Right cardiac atrium (tissue), 5 donors: ENCODE results near the gene IL17D. TPM values are rescaled to one million over a fixed set of nuclear protein-coding genes. Genes with fewer than 3 reads are reported as not detected.

ENCODE experiments used
- ATAC-seq, 2 donors: fragments of 200-7000 bp; cut with Tn5 transposase; one replicate each; pipeline versions ENCODE4 v1.8.0 to v1.9.1; 2020; ENCODE audit warnings: moderate library complexity in 2 of 2, mild to moderate bottlenecking in 1 of 2
- DNase-seq, 3 donors: peaks; one replicate each; pipeline ENCODE4 v3.0.0-alpha.2; 2020
- H3K27ac ChIP-seq: one replicate; pipeline ENCODE4 v1.5.1; 2013; ENCODE audit warnings: mild to moderate bottlenecking, low read length, control low read depth, moderate library complexity
- H3K27me3 ChIP-seq: one replicate; pipeline ENCODE4 v1.6.1; 2013; ENCODE audit not compliant: control insufficient read depth, insufficient read depth
- H3K4me1 ChIP-seq: one replicate; pipeline ENCODE4 v1.6.1; 2013; ENCODE audit warnings: low read length; ENCODE audit not compliant: control insufficient read depth, insufficient read depth
- H3K4me3 ChIP-seq: one replicate; pipeline ENCODE4 v1.5.1; 2013; ENCODE audit warnings: low read length, control low read depth
- H3K9me3 ChIP-seq: one replicate; pipeline ENCODE4 v1.6.1; 2013; ENCODE audit warnings: low read length; ENCODE audit not compliant: control insufficient read depth
- WGBS: extraction: QIAGEN DNeasy Blood & Tissue Kit; methylation state at CpG from one replicate; pipeline ENCODE4 v1.1.7; 2013; 5-methylcytosine and 5-hydroxymethylcytosine counted together
- intact Hi-C, 4 donors: fragments of 100-400 bp; cut with DNase I; formaldehyde crosslinking; loops; one replicate each; pipeline versions ENCODE4 v1.11.0 to v1.14.0; 2022 to 2023
- polyA plus RNA-seq: library from polyadenylated mRNA; stranded (reverse); fragments of 200-250 nt; gene quantifications from one replicate; pipeline ENCODE4 v1.2.3, GENCODE V29; 2013
- total RNA-seq, 4 donors: library from RNA; stranded (reverse); fragmentation: NEBNext Ultra II Directional; extraction: Animal tissue kit (Norgen Biotek cat#: 25700); gene quantifications; one replicate each; pipeline ENCODE4 v1.2.1, GENCODE V29; 2021
- donor health status: healthy with polysubstance abuse.
- donor health status: DM: no; HTN: yes; CAD: no.
- donor health status: DM: no; HTN: no; CAD: no.
- donor health status: DM: no; HTN: yes; CAD: no; lungs with severe emphysema.
- donor health status: DM: yes; HTN: yes; CAD: no.

IL17D gene
- total and polyA plus RNA-seq, 5 donors, result 1.9 to 3.0 (median 2.5) TPM

GRCh38 chr13:20689291-20689690, 14.2 kb upstream of the IL17D start:
- Histone ChIP-seq H3K27me3 (no peaks in the 10 kb centered on the region), H3K9me3 (no peaks in the 10 kb centered on the region), H3K4me3 (no peak overlapping the region), H3K27ac (no peak overlapping the region), H3K4me1 (no peaks in the 10 kb centered on the region)
- 95% methylated on average over 3 of the region's 3 CpGs for WGBS
- no peak for DNase-seq
- no peak for ATAC-seq
- intact Hi-C loops, result no loop called here

- intact Hi-C loops, result loop anchor here in 1 of 4 donors (10.0 kb wide), 1 partner anchor 197 kb away; no protein-coding TSS in a partner anchor
- WGBS, result 68% methylated on average over 4 of the region's 4 CpGs
- Histone ChIP-seq H3K4me3 (no peak overlapping the region), H3K27ac (no peak overlapping the region), H3K9me3 (no peaks in the 10 kb centered on the region), H3K27me3 (no peaks in the 10 kb centered on the region), H3K4me1 (no peaks in the 10 kb centered on the region)
- DNase-seq (no peak), ATAC-seq (no peak)
Observed at GRCh38 chr13:20691616-20692015, 11.9 kb upstream of the IL17D start.

GRCh38 chr13:20696073-20696472, 7.4 kb upstream of the IL17D start:
- intact Hi-C loops, result loop anchor here in 1 of 4 donors (10.0 kb wide), 1 partner anchor 201 kb away; no protein-coding TSS in a partner anchor
- Histone ChIP-seq H3K4me3 (no peak overlapping the region), H3K27ac (no peak overlapping the region), H3K4me1 (no peaks in the 10 kb centered on the region), H3K9me3 (no peaks in the 10 kb centered on the region), H3K27me3 (no peaks in the 10 kb centered on the region)
- 57% methylated on average over 4 of the region's 4 CpGs for WGBS
- no peak for ATAC-seq
- DNase-seq, result no peak

GRCh38 chr13:20699715-20700114, 3.8 kb upstream of the IL17D start:
- no peaks in the 10 kb centered on the region for H3K4me1 ChIP-seq
- no peak overlapping the region for H3K4me3 ChIP-seq
- H3K27ac ChIP-seq, result no peak overlapping the region
- intact Hi-C loops, result loop anchor here in 2 of 4 donors (10.0 kb wide), 2 partner anchors 195 to 205 kb away; no protein-coding TSS in a partner anchor
- no peaks in the 10 kb centered on the region for H3K27me3 ChIP-seq
- 93% methylated on average over 9 of the region's 9 CpGs for WGBS
- no peaks in the 10 kb centered on the region for H3K9me3 ChIP-seq
- no peak for DNase-seq
- ATAC-seq, result no peak

- WGBS, result 91% methylated on average over 6 of the region's 6 CpGs
- Histone ChIP-seq H3K27ac (no peak overlapping the region), H3K4me3 (no peak overlapping the region), H3K9me3 (no peaks in the 10 kb centered on the region), H3K27me3 (no peaks in the 10 kb centered on the region), H3K4me1 (no peaks in the 10 kb centered on the region)
- DNase-seq (no peak), ATAC-seq (no peak)
- intact Hi-C loops, result loop anchor here in 1 of 4 donors (10.0 kb wide), 1 partner anchor 195 kb away; no protein-coding TSS in a partner anchor
Observed at GRCh38 chr13:20700288-20700687, 3.2 kb upstream of the IL17D start.

- intact Hi-C loops, result loop anchor here in 1 of 4 donors (10.0 kb wide), 1 partner anchor 197 kb away; no protein-coding TSS in a partner anchor
- Histone ChIP-seq H3K27me3 (no peaks in the 10 kb centered on the region), H3K9me3 (no peaks in the 10 kb centered on the region), H3K4me1 (no peaks in the 10 kb centered on the region), H3K4me3 (no peak overlapping the region), H3K27ac (no peak overlapping the region)
- DNase-seq (no peak), ATAC-seq (no peak)
- 93% methylated on average over 3 of the region's 3 CpGs for WGBS
Observed at GRCh38 chr13:20701461-20701860, 2.0 kb upstream of the IL17D start.

- Histone ChIP-seq H3K27me3 (no peaks in the 10 kb centered on the region), H3K9me3 (no peaks in the 10 kb centered on the region), H3K4me3 (peak overlapping the region; percentile 97), H3K4me1 (no peaks in the 10 kb centered on the region), H3K27ac (no peak overlapping the region)
- DNase-seq, result no peak
- 20% methylated on average over 9 of the region's 9 CpGs for WGBS
- intact Hi-C loops, result loop anchor here in 1 of 4 donors (10.0 kb wide), 1 partner anchor 198 kb away; no protein-coding TSS in a partner anchor
- no peak for ATAC-seq
Observed at GRCh38 chr13:20702530-20702914, 977 bp upstream of the IL17D start.

GRCh38 chr13:20703780-20704458, 420 bp downstream of the IL17D start:
- DNase-seq, result peak; percentile 79 to 92 (median 89)
- ATAC-seq, result peak; percentile 85 to 91
- Histone ChIP-seq H3K4me1 (no peaks in the 10 kb centered on the region), H3K9me3 (no peaks in the 10 kb centered on the region), H3K27ac (peak overlapping the region; percentile 39), H3K27me3 (no peaks in the 10 kb centered on the region), H3K4me3 (peak overlapping the region; percentile 97)
- intact Hi-C loops, result loop anchor here in 1 of 4 donors (10.0 kb wide), 1 partner anchor 199 kb away; no protein-coding TSS in a partner anchor
- WGBS, result 1% methylated on average over 95 of the region's 98 CpGs

GRCh38 chr13:20704459-20705069, 1.1 kb downstream of the IL17D start:
- Histone ChIP-seq H3K9me3 (no peaks in the 10 kb centered on the region), H3K27me3 (no peaks in the 10 kb centered on the region), H3K27ac (no peak overlapping the region), H3K4me3 (peak overlapping the region; percentile 97), H3K4me1 (no peaks in the 10 kb centered on the region)
- DNase-seq, result peak in 1 of 3 donors; percentile 57
- 27% methylated on average over 20 of the region's 20 CpGs for whole genome bisulfite sequencing
- intact Hi-C loops, result loop anchor here in 1 of 4 donors (10.0 kb wide), 1 partner anchor 200 kb away; no protein-coding TSS in a partner anchor
- ATAC-seq, result peak in 1 of 2 donors; percentile 6

- Histone ChIP-seq H3K27me3 (no peaks in the 10 kb centered on the region), H3K27ac (no peak overlapping the region), H3K4me1 (no peaks in the 10 kb centered on the region), H3K9me3 (no peaks in the 10 kb centered on the region), H3K4me3 (no peak overlapping the region)
- WGBS, result 96% methylated on average over 5 of the region's 5 CpGs
- intact Hi-C loops, result loop anchor here in 1 of 4 donors (10.0 kb wide), 1 partner anchor 202 kb away; no protein-coding TSS in a partner anchor
- ATAC-seq, result no peak
- peak in 1 of 3 donors; percentile 7 for DNase-seq
Observed at GRCh38 chr13:20706661-20707060, 3.2 kb downstream of the IL17D start.

GRCh38 chr13:20708216-20708615, 4.7 kb downstream of the IL17D start:
- no peaks in the 10 kb centered on the region for H3K9me3 ChIP-seq

More at GRCh38 chr13:20708216-20708615, 4.7 kb downstream of the IL17D start:
- 74% methylated on average over 2 of the region's 2 CpGs for WGBS
- no peak for DNase-seq
- Histone ChIP-seq H3K4me3 (no peak overlapping the region), H3K27ac (no peak overlapping the region), H3K4me1 (no peaks in the 10 kb centered on the region), H3K27me3 (no peaks in the 10 kb centered on the region)
- intact Hi-C loops, result loop anchor here in 1 of 4 donors (10.0 kb wide), 1 partner anchor 203 kb away; no protein-coding TSS in a partner anchor
- ATAC-seq, result no peak
